Retina (tissue), 1 donor: Measurements from ENCODE around the gene CAMSAP3.
"Not testable (repeated sequence)": the region's sequence is repeated elsewhere in the genome, so short reads cannot be mapped to it uniquely, and the experiment has no call there.

Experiments used
- DNase-seq: peaks from one replicate; pipeline ENCODE4 v3.0.0-alpha.2; 2016

Gene CAMSAP3

GRCh38 chr19:7635670-7636069, 40.0 kb downstream of the CAMSAP3 start:
- DNase-seq: no peak

GRCh38 chr19:7636317-7636690, 40.6 kb downstream of the CAMSAP3 start:
- no peak for DNase-seq

- DNase-seq: no peak
Observed at GRCh38 chr19:7636691-7637373, 41.2 kb downstream of the CAMSAP3 start, which contains the start of gene STXBP2. TSS of gene STXBP2 (plus strand) at chr19:7637110. CDS start at chr19:7637150, 40 bp downstream.

GRCh38 chr19:7637374-7638256, 42.0 kb downstream of the CAMSAP3 start:
- no peak for DNase-seq

- DNase-seq: no peak
Observed at GRCh38 chr19:7638802-7639465, 43.3 kb downstream of the CAMSAP3 start.

- no peak for DNase-seq
Observed at GRCh38 chr19:7639863-7640348, 44.2 kb downstream of the CAMSAP3 start.

- DNase-seq: no peak
Observed at GRCh38 chr19:7640803-7641202, 45.1 kb downstream of the CAMSAP3 start.

GRCh38 chr19:7641290-7642276, 45.9 kb downstream of the CAMSAP3 start:
- no peak for DNase-seq

GRCh38 chr19:7642295-7643030, 46.8 kb downstream of the CAMSAP3 start:
- no peak for DNase-seq

GRCh38 chr19:7643031-7643415, 47.4 kb downstream of the CAMSAP3 start:
- DNase-seq: no peak

GRCh38 chr19:7643629-7644549, 48.2 kb downstream of the CAMSAP3 start:
- not testable (repeated sequence) for DNase-seq

GRCh38 chr19:7644550-7644877, 48.9 kb downstream of the CAMSAP3 start:
- no peak for DNase-seq

GRCh38 chr19:7645163-7645562, 49.5 kb downstream of the CAMSAP3 start:
- no peak for DNase-seq

- DNase-seq: no peak
Observed at GRCh38 chr19:7645656-7646425, 50.2 kb downstream of the CAMSAP3 start.

GRCh38 chr19:7646426-7646700, 50.7 kb downstream of the CAMSAP3 start:
- DNase-seq: no peak

GRCh38 chr19:7647156-7647555, 51.5 kb downstream of the CAMSAP3 start:
- no peak for DNase-seq

GRCh38 chr19:7648265-7649014, 52.8 kb downstream of the CAMSAP3 start:
- DNase-seq: no peak

- no peak for DNase-seq
Observed at GRCh38 chr19:7650148-7650547, 54.5 kb downstream of the CAMSAP3 start.

GRCh38 chr19:7652061-7652641, 56.5 kb downstream of the CAMSAP3 start:
- DNase-seq: peak; percentile 93
